ENCODE measurements around the gene CFAP161.

Gene CFAP161

DNA sequence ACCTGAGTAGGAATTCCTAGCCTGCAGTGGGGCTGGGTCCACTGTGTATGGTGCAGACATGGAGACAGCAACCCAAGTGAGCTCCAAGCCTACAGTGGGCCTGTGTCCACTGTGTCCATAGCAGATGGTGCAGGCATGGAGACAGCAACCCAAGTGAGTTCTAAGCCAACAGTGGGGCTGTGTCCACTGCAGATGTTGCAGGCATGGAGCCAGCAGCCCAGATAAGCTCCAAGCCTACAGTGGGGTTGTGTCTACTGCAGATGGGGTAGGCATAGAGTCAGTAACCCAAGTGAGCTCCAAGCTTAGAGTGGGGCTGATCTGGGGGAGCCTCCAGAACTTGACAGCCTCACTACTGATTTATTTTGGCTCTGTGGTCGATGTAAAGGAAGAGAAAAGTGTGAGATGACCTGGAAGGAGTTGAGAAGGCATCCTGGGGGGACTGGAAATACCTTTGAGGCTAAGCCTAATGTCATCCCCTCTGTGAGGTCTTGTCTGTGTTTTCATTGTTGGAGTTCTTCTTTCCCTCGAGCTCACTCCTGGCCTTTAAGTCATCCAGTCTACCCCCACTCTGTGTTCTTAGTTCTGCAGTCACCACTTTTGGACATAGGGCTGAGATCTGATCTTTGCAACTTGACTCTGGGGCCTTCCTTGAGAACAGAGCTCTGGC, 40.2 kb downstream of the CFAP161 start:
- no peaks in the 10 kb centered on the region for H3K79me2 ChIP-seq (ENCODE audit: insufficient read depth, low read length)
- H3K4me3 ChIP-seq (ENCODE audit: low read depth in 1 of 2, low read length in 2 of 2), result no peak overlapping the region
- no peak overlapping the region for H3K27ac ChIP-seq (ENCODE audit: low read length)
- H3K9me3 ChIP-seq (ENCODE audit: insufficient read depth, low read length, severe bottlenecking), result no peaks in the 10 kb centered on the region
- TF ChIP-seq CTCF (IDR thresholded peaks at IDR 0.05; ENCODE audit: borderline replicate concordance, extremely low read depth, low read length, poor library complexity, severe bottlenecking), result no peak
- TF ChIP-seq EZH2 (IDR thresholded peaks at IDR 0.05; ENCODE audit: borderline replicate concordance, low read depth, low read length, severe bottlenecking), result no peak
- H4K20me1 ChIP-seq (ENCODE audit: insufficient read depth, low read length), result no peaks in the 10 kb centered on the region
- ATAC-seq (ENCODE audit: insufficient read depth, low read depth), result no peak
- H3K27me3 ChIP-seq (ENCODE audit: insufficient read depth, low read length, poor library complexity), result no peaks in the 10 kb centered on the region
- DNase-seq, result no peak
- no peaks in the 10 kb centered on the region for H3K36me3 ChIP-seq (ENCODE audit: insufficient read depth, low read length)
- no peak overlapping the region for H3K4me2 ChIP-seq (ENCODE audit: insufficient read depth, low read length)
- H3K4me1 ChIP-seq (ENCODE audit: insufficient read depth, low read length), result no peaks in the 10 kb centered on the region
- no peak overlapping the region for H3K9ac ChIP-seq (ENCODE audit: low read depth, low read length)
- no peak overlapping the region for H2AFZ ChIP-seq (ENCODE audit: low read depth, low read length)

- no peaks in the 10 kb centered on the region for H4K20me1 ChIP-seq (ENCODE audit: insufficient read depth, low read length)
- no peaks in the 10 kb centered on the region for H3K4me1 ChIP-seq (ENCODE audit: insufficient read depth, low read length)
Measured at GRCh38 chr15:81174792-81175327, 40.8 kb downstream of the CFAP161 start.

GRCh38 chr15:81175496-81175895, 41.4 kb downstream of the CFAP161 start:
- no peak overlapping the region for H3K4me2 ChIP-seq (ENCODE audit: insufficient read depth, low read length)
- no peaks in the 10 kb centered on the region for H3K27me3 ChIP-seq (ENCODE audit: insufficient read depth, low read length, poor library complexity)
- no peak for TF ChIP-seq CTCF (IDR thresholded peaks at IDR 0.05; ENCODE audit: borderline replicate concordance, extremely low read depth, low read length, poor library complexity, severe bottlenecking)
- no peak for TF ChIP-seq EZH2 (IDR thresholded peaks at IDR 0.05; ENCODE audit: borderline replicate concordance, low read depth, low read length, severe bottlenecking)
- no peak overlapping the region for H2AFZ ChIP-seq (ENCODE audit: low read depth, low read length)
- DNase-seq, result no peak
- H3K9ac ChIP-seq (ENCODE audit: low read depth, low read length), result no peak overlapping the region
- no peak overlapping the region for H3K27ac ChIP-seq (ENCODE audit: low read length)
- no peak for ATAC-seq (ENCODE audit: insufficient read depth, low read depth)
- H3K79me2 ChIP-seq (ENCODE audit: insufficient read depth, low read length), result no peaks in the 10 kb centered on the region
- H3K4me3 ChIP-seq (ENCODE audit: low read depth in 1 of 2, low read length in 2 of 2), result no peak overlapping the region
- no peaks in the 10 kb centered on the region for H4K20me1 ChIP-seq (ENCODE audit: insufficient read depth, low read length)
- H3K9me3 ChIP-seq (ENCODE audit: insufficient read depth, low read length, severe bottlenecking), result no peaks in the 10 kb centered on the region
- no peaks in the 10 kb centered on the region for H3K4me1 ChIP-seq (ENCODE audit: insufficient read depth, low read length)
- H3K36me3 ChIP-seq (ENCODE audit: insufficient read depth, low read length), result no peaks in the 10 kb centered on the region

More at GRCh38 chr15:81174792-81175327, 40.8 kb downstream of the CFAP161 start:
- Histone ChIP-seq H3K9ac (ENCODE audit: low read depth, low read length) (no peak overlapping the region), H3K36me3 (ENCODE audit: insufficient read depth, low read length) (no peaks in the 10 kb centered on the region), H3K79me2 (ENCODE audit: insufficient read depth, low read length) (no peaks in the 10 kb centered on the region), H2AFZ (ENCODE audit: low read depth, low read length) (no peak overlapping the region), H3K27me3 (ENCODE audit: insufficient read depth, low read length, poor library complexity) (no peaks in the 10 kb centered on the region), H3K4me3 (ENCODE audit: low read depth in 1 of 2, low read length in 2 of 2) (no peak overlapping the region), H3K9me3 (ENCODE audit: insufficient read depth, low read length, severe bottlenecking) (no peaks in the 10 kb centered on the region), H3K27ac (ENCODE audit: low read length) (no peak overlapping the region), H3K4me2 (ENCODE audit: insufficient read depth, low read length) (no peak overlapping the region)
- DNase-seq, result no peak
- no peak for ATAC-seq (ENCODE audit: insufficient read depth, low read depth)
- TF ChIP-seq CTCF (IDR thresholded peaks at IDR 0.05; ENCODE audit: borderline replicate concordance, extremely low read depth, low read length, poor library complexity, severe bottlenecking), result no peak
- no peak for TF ChIP-seq EZH2 (IDR thresholded peaks at IDR 0.05; ENCODE audit: borderline replicate concordance, low read depth, low read length, severe bottlenecking)
